Measurements from ENCODE around the gene MCCC1. TPM values are rescaled to one million over a fixed set of nuclear protein-coding genes. Genes with fewer than 3 reads are reported as not detected.

The MCCC1 gene
- polyA plus RNA-seq, 1 donor (not counting 4 experiments of a cell fraction or from before 2014, with no cell fraction given), result 11.7 TPM

DNA sequence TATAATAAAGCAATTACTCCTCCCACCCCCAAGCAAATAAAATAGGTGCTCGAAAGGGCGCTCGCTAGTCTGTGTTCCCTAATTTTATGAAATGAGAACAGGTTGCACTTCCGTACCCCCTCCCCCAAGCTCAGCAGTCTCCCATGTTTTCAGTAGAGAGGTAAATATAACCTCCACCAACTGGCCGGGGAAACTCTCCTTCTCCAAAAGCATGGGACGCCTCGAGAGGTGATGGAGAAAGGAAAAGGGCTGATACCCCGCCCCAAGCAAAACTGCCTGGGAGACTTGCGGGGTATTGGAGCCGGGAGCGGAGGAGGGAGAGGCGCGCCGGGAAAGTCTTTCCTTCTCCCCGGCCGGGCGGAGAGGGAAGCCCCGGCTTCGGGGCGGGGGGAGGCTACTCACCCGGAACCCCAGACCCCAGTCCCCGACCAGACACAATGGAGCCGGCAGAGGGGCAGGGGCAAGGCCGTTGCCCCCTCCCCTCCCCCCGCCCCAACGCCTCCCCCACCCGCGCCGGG lies 119.6 kb downstream of the MCCC1 start:
- H3K27ac ChIP-seq (ENCODE audit: control insufficient read depth, insufficient read depth, low read length), result peak overlapping the region; percentile 58
- DNase-seq (ENCODE audit: low read depth, low spot score), result no peak
- peak overlapping the region; percentile 77 to 87 (median 78) for H3K4me3 ChIP-seq (ENCODE audit: control insufficient read depth in 2 of 3, extremely low read depth in 1 of 3, insufficient read depth in 2 of 3, low read depth in 1 of 3, low read length in 3 of 3)
- no peaks in the 10 kb centered on the region for H3K27me3 ChIP-seq (ENCODE audit: control insufficient read depth, extremely low read depth, insufficient read depth, low read length)
- H3K4me1 ChIP-seq (ENCODE audit: control insufficient read depth, extremely low read depth, insufficient read depth, low read length), result peaks cover 8% of the 10 kb centered on the region
- TF ChIP-seq, protein P1, sequence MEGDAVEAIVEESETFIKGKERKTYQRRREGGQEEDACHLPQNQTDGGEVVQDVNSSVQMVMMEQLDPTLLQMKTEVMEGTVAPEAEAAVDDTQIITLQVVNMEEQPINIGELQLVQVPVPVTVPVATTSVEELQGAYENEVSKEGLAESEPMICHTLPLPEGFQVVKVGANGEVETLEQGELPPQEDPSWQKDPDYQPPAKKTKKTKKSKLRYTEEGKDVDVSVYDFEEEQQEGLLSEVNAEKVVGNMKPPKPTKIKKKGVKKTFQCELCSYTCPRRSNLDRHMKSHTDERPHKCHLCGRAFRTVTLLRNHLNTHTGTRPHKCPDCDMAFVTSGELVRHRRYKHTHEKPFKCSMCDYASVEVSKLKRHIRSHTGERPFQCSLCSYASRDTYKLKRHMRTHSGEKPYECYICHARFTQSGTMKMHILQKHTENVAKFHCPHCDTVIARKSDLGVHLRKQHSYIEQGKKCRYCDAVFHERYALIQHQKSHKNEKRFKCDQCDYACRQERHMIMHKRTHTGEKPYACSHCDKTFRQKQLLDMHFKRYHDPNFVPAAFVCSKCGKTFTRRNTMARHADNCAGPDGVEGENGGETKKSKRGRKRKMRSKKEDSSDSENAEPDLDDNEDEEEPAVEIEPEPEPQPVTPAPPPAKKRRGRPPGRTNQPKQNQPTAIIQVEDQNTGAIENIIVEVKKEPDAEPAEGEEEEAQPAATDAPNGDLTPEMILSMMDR (optimal IDR thresholded peaks at IDR 0.05 in 1 of 3, IDR thresholded peaks at IDR 0.05 in 1 of 3, conservative IDR thresholded peaks at IDR 0.05 in 1 of 3; ENCODE audit: extremely low read depth in 1 of 3, insufficient read depth in 2 of 3, low read length in 3 of 3), result no peak
- TF ChIP-seq EZH2 (IDR thresholded peaks at IDR 0.05; ENCODE audit: low read length), result no peak
- peak overlapping the region; percentile 90 for H3K4me2 ChIP-seq (ENCODE audit: control insufficient read depth, extremely low read depth, insufficient read depth, low read depth, low read length)
- FAIRE-seq, result no peak
- no peaks in the 10 kb centered on the region for H3K36me3 ChIP-seq (ENCODE audit: control insufficient read depth in 2 of 2, extremely low read depth in 1 of 2, insufficient read depth in 2 of 2, low read length in 2 of 2)
- H3K9me1 ChIP-seq (ENCODE audit: control insufficient read depth, extremely low read depth, insufficient read depth, low read length), result no peaks in the 10 kb centered on the region
- H3K9me3 ChIP-seq (ENCODE audit: control insufficient read depth, low read depth, low read length), result no peaks in the 10 kb centered on the region
- H4K20me1 ChIP-seq (ENCODE audit: control insufficient read depth, extremely low read depth, insufficient read depth, low read length), result peaks cover 6% of the 10 kb centered on the region
- dilution Hi-C loops (cut with MboI; ENCODE audit: extremely low pct_ligation_motif_present, low sequenced_read_pairs), result no loop called here
- peak overlapping the region; percentile 87 for H3K9ac ChIP-seq (ENCODE audit: control insufficient read depth, extremely low read depth, insufficient read depth, low read length)
- H2AFZ ChIP-seq (ENCODE audit: control insufficient read depth, low read length), result peak overlapping the region; percentile 68
- H3K79me2 ChIP-seq (ENCODE audit: control insufficient read depth, insufficient read depth, low read length), result peaks cover 50% of the 10 kb centered on the region

DNA sequence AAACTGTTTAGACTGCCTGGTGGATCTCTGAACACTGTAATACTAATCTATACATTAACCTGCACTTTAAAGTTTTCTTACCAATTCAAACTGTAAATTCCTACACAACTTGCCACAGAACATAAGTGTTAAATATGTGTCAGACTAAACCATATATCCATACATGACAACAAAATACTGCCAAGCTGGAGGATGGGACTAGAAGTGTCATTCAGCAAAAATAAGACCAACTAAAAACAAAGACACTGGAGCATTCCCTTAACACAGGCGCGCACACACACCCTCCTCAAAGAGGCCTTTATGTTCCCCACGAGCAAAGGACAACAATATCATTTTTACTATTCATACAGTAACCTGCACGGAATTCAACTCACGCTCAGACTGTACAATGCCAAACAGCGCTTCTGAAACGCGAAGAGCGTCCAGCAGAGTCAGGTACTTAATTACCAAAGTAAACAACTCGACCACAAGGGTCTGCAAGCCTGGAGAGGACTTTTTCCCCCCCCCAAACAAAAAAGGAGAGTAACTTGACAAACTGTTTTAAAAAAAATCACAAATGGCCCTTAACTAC lies 120.1 kb downstream of the MCCC1 start:
- Histone ChIP-seq H3K27me3 (ENCODE audit: control insufficient read depth, extremely low read depth, insufficient read depth, low read length) (no peaks in the 10 kb centered on the region), H3K4me2 (ENCODE audit: control insufficient read depth, extremely low read depth, insufficient read depth, low read depth, low read length) (peak overlapping the region; percentile 90), H3K9ac (ENCODE audit: control insufficient read depth, extremely low read depth, insufficient read depth, low read length) (peak overlapping the region; percentile 87), H3K4me1 (ENCODE audit: control insufficient read depth, extremely low read depth, insufficient read depth, low read length) (peaks cover 8% of the 10 kb centered on the region), H4K20me1 (ENCODE audit: control insufficient read depth, extremely low read depth, insufficient read depth, low read length) (peaks cover 6% of the 10 kb centered on the region), H3K9me1 (ENCODE audit: control insufficient read depth, extremely low read depth, insufficient read depth, low read length) (no peaks in the 10 kb centered on the region), H3K36me3 (ENCODE audit: control insufficient read depth in 2 of 2, extremely low read depth in 1 of 2, insufficient read depth in 2 of 2, low read length in 2 of 2) (no peaks in the 10 kb centered on the region), H3K9me3 (ENCODE audit: control insufficient read depth, low read depth, low read length) (no peaks in the 10 kb centered on the region), H3K27ac (ENCODE audit: control insufficient read depth, insufficient read depth, low read length) (peak overlapping the region; percentile 58), H2AFZ (ENCODE audit: control insufficient read depth, low read length) (no peak overlapping the region), H3K79me2 (ENCODE audit: control insufficient read depth, insufficient read depth, low read length) (peaks cover 53% of the 10 kb centered on the region), H3K4me3 (ENCODE audit: control insufficient read depth in 2 of 3, extremely low read depth in 1 of 3, insufficient read depth in 2 of 3, low read depth in 1 of 3, low read length in 3 of 3) (peak overlapping the region; percentile 77 to 87 (median 78))
- no peak for DNase-seq (ENCODE audit: low read depth, low spot score)
- FAIRE-seq, result no peak
- TF ChIP-seq, protein P1 (optimal IDR thresholded peaks at IDR 0.05 in 1 of 3, IDR thresholded peaks at IDR 0.05 in 1 of 3, conservative IDR thresholded peaks at IDR 0.05 in 1 of 3; ENCODE audit: extremely low read depth in 1 of 3, insufficient read depth in 2 of 3, low read length in 3 of 3), result no peak
- TF ChIP-seq EZH2 (IDR thresholded peaks at IDR 0.05; ENCODE audit: low read length), result no peak
- dilution Hi-C loops (cut with MboI; ENCODE audit: extremely low pct_ligation_motif_present, low sequenced_read_pairs), result no loop called here
